H1 (cell line): ENCODE results near the gene DCDC2C. TPM values are rescaled to one million over a fixed set of nuclear protein-coding genes. Genes with fewer than 3 reads are reported as not detected.
A peak's percentile ranks its signal among the peaks of the same experiment; 100 is the strongest.

Source experiments
- CTCF ChIA-PET: fragments of 300-600 bp; sonication (Branson Sonifier 250); formaldehyde crosslinking; loops from one replicate; lab custom pipeline; 2021; ENCODE audit not compliant: partially characterized antibody; lab: Charles Lee
- POLR2A ChIA-PET: fragments of 300-600 bp; sonication (Branson Sonifier 250); formaldehyde crosslinking; loops from one replicate; lab custom pipeline; 2021; ENCODE audit warnings: inconsistent platforms; ENCODE audit not compliant: partially characterized antibody; lab: Charles Lee
- DNase-seq, 2 experiments: peaks; one replicate each; pipeline versions ENCODE4 v3.0.0 to v3.0.0-alpha.2; 2010 to 2022; ENCODE audit warnings: low spot score in 2 of 2, low read depth in 1 of 2, mixed read lengths in 1 of 2
- FAIRE-seq: peaks from 2 replicates; lab custom pipeline; 2011; peaks lifted over from hg19 to GRCh38; lab: Jason Lieb, UNC
- H2AFZ ChIP-seq: 2 replicates; pipeline ENCODE4 v1.8.1; 2012; ENCODE audit warnings: low read length, inconsistent platforms
- H2AK5ac ChIP-seq: 2 replicates; pipeline ENCODE4 v1.6.1; 2013; ENCODE audit warnings: low read depth, low read length
- H2BK120ac ChIP-seq: replicated peaks from 2 replicates; pipeline ENCODE3; 2013; ENCODE audit warnings: low read depth, low read length, inconsistent platforms
- H2BK12ac ChIP-seq: 2 replicates; pipeline ENCODE4 v1.6.1; 2013; ENCODE audit warnings: low read depth, low read length
- H2BK15ac ChIP-seq: 2 replicates; pipeline ENCODE4 v1.6.1; 2013; ENCODE audit warnings: low read length
- H2BK20ac ChIP-seq: 2 replicates; pipeline ENCODE4 v1.6.1; 2013; ENCODE audit warnings: low read length
- H2BK5ac ChIP-seq: 2 replicates; pipeline ENCODE4 v1.6.1; 2013; ENCODE audit warnings: low read depth, low read length
- H3K14ac ChIP-seq: 2 replicates; pipeline ENCODE4 v1.6.1; 2013; ENCODE audit warnings: inconsistent platforms; ENCODE audit not compliant: insufficient read length
- H3K18ac ChIP-seq: 2 replicates; pipeline ENCODE4 v1.6.1; 2013; ENCODE audit warnings: low read length; ENCODE audit errors: extremely low read depth
- H3K23ac ChIP-seq: 2 replicates; pipeline ENCODE4 v1.6.1; 2013; ENCODE audit warnings: inconsistent platforms; ENCODE audit not compliant: insufficient read length
- H3K23me2 ChIP-seq: 2 replicates; pipeline ENCODE4 v1.6.1; 2013; ENCODE audit warnings: low read depth, low read length
- H3K27ac ChIP-seq: 2 replicates; pipeline ENCODE4 v1.6.1; 2011; ENCODE audit warnings: low read depth, low read length, inconsistent platforms
- H3K27me3 ChIP-seq, 4 experiments: replicated peaks in 1 of 4; 1 replicate in 1 of 4; 2 replicates in 3 of 4; pipeline versions ENCODE4 v1.6.1 to v1.8.1; 2011 to 2013; ENCODE audit warnings: low read length in 3 of 4, mild to moderate bottlenecking in 3 of 4, inconsistent platforms in 2 of 4, mixed read lengths in 2 of 4, moderate library complexity in 1 of 4; ENCODE audit not compliant: control insufficient read depth in 3 of 4, insufficient read depth in 3 of 4; ENCODE audit errors: extremely low read depth in 1 of 4
- H3K36me3 ChIP-seq, 4 experiments: 2 replicates each; pipeline versions ENCODE4 v1.6.1 to v1.8.1; 2011 to 2013; ENCODE audit warnings: mild to moderate bottlenecking in 4 of 4, low read length in 3 of 4, moderate library complexity in 2 of 4, control low read depth in 1 of 4, inconsistent platforms in 1 of 4; ENCODE audit not compliant: insufficient read depth in 4 of 4, control insufficient read depth in 2 of 4
- H3K4ac ChIP-seq: replicated peaks from 2 replicates; pipeline ENCODE3; 2013; ENCODE audit warnings: low read length, low read depth, mixed read lengths, inconsistent platforms; ENCODE audit not compliant: insufficient read length
- H3K4me1 ChIP-seq, 4 experiments: replicated peaks in 1 of 4; 1 replicate in 1 of 4; 2 replicates in 3 of 4; pipeline versions ENCODE4 v1.6.1 to v1.8.1; 2011 to 2013; ENCODE audit warnings: low read length in 3 of 4, inconsistent platforms in 2 of 4, mixed read lengths in 1 of 4; ENCODE audit not compliant: insufficient read depth in 4 of 4, control insufficient read depth in 3 of 4
- H3K4me2 ChIP-seq, 2 experiments: 2 replicates each; pipeline versions ENCODE4 v1.6.1 to v1.8.1; 2011 to 2013; ENCODE audit warnings: low read depth in 2 of 2, low read length in 2 of 2, control low read depth in 1 of 2, inconsistent platforms in 1 of 2, mild to moderate bottlenecking in 1 of 2; ENCODE audit not compliant: insufficient read depth in 1 of 2
- H3K4me3 ChIP-seq, 4 experiments: fragments of 200-600, 300-600 bp in 1 of 4; sonication (generic), shearing (Covaris generic), sonication (Bioruptor Twin) in 1 of 4; 2 replicates each; pipeline versions ENCODE4 v1.5.1 to v1.8.1; 2011 to 2016; ENCODE audit warnings: low read length in 4 of 4, low read depth in 3 of 4, control low read depth in 2 of 4, inconsistent platforms in 2 of 4, mild to moderate bottlenecking in 2 of 4, mixed read lengths in 1 of 4, moderate library complexity in 1 of 4; ENCODE audit not compliant: insufficient read depth in 2 of 4; ENCODE audit errors: extremely low read depth in 1 of 4
- H3K56ac ChIP-seq: replicated peaks from 2 replicates; pipeline ENCODE3; 2013; ENCODE audit warnings: low read depth, mild to moderate bottlenecking, mixed read lengths, low read length, inconsistent platforms; ENCODE audit not compliant: insufficient read length
- H3K79me1 ChIP-seq: 2 replicates; pipeline ENCODE4 v1.6.1; 2013; ENCODE audit warnings: low read depth, low read length, control low read depth
- H3K79me2 ChIP-seq, 2 experiments: 2 replicates each; pipeline versions ENCODE4 v1.6.1 to v1.8.1; 2012 to 2013; ENCODE audit warnings: low read length in 2 of 2, mild to moderate bottlenecking in 2 of 2, inconsistent platforms in 1 of 2; ENCODE audit not compliant: insufficient read depth in 2 of 2, control insufficient read depth in 1 of 2
- H3K9ac ChIP-seq, 4 experiments: replicated peaks in 1 of 4; 1 replicate in 1 of 4; 2 replicates in 3 of 4; pipeline versions ENCODE4 v1.6.1 to v1.8.1; 2011 to 2013; ENCODE audit warnings: low read depth in 3 of 4, low read length in 3 of 4, control low read depth in 2 of 4, mild to moderate bottlenecking in 2 of 4, moderate library complexity in 2 of 4, inconsistent platforms in 1 of 4; ENCODE audit errors: extremely low read depth in 1 of 4
- H3K9me3 ChIP-seq, 2 experiments: 2 replicates each; pipeline versions ENCODE4 v1.6.1 to v1.8.1; 2012 to 2013; ENCODE audit warnings: mild to moderate bottlenecking in 2 of 2, moderate library complexity in 2 of 2, control low read depth in 1 of 2, inconsistent platforms in 1 of 2, low read depth in 1 of 2, low read length in 1 of 2, mixed read lengths in 1 of 2; ENCODE audit not compliant: insufficient read depth in 2 of 2
- H4K20me1 ChIP-seq, 2 experiments: replicated peaks in 1 of 2; 2 replicates each; pipeline versions ENCODE3 to v1.8.1; 2011 to 2013; ENCODE audit warnings: inconsistent platforms in 2 of 2, low read length in 2 of 2, mild to moderate bottlenecking in 1 of 2; ENCODE audit not compliant: insufficient read depth in 2 of 2, control insufficient read depth in 1 of 2
- H4K5ac ChIP-seq: 2 replicates; pipeline ENCODE4 v1.6.1; 2013; ENCODE audit warnings: low read length, low read depth, mixed read lengths, inconsistent platforms; ENCODE audit not compliant: insufficient read length
- H4K8ac ChIP-seq: 2 replicates; pipeline ENCODE4 v1.8.0; 2013; ENCODE audit warnings: mild to moderate bottlenecking, moderate library complexity, low read length, inconsistent platforms; ENCODE audit not compliant: insufficient read depth; ENCODE audit errors: extremely low read depth
- H4K91ac ChIP-seq: replicated peaks from 2 replicates; pipeline ENCODE3; 2013; ENCODE audit warnings: low read length, mixed read lengths, inconsistent platforms; ENCODE audit not compliant: insufficient read length
- ASH2L ChIP-seq: fragments of 200-600, 300-600 bp; sonication (generic); IDR thresholded peaks from one replicate; pipeline ENCODE4 v1.7.1; 2017; ENCODE audit warnings: low read length
- BACH1 ChIP-seq: IDR thresholded peaks from 2 replicates; pipeline ENCODE4 v1.6.1; 2012; ENCODE audit warnings: low read length, improper control_type of control experiment
- BRCA1 ChIP-seq: IDR thresholded peaks from 2 replicates; pipeline ENCODE4 v1.6.1; 2012; ENCODE audit warnings: low read depth, low read length, improper control_type of control experiment
- CREB1 ChIP-seq: IDR thresholded peaks from 2 replicates; pipeline ENCODE4 v1.6.1; 2012; ENCODE audit warnings: inconsistent platforms
- CTCF ChIP-seq, 3 experiments: IDR thresholded peaks; 1 replicate in 2 of 3; 2 replicates in 1 of 3; pipeline versions ENCODE4 v1.5.1 to v1.6.1; 2011; ENCODE audit warnings: low read length in 3 of 3, mild to moderate bottlenecking in 3 of 3, inconsistent platforms in 2 of 3, low read depth in 1 of 3, moderate library complexity in 1 of 3; ENCODE audit not compliant: insufficient read depth in 1 of 3; ENCODE audit errors: control extremely low read depth in 1 of 3
- JUND ChIP-seq: IDR thresholded peaks from 2 replicates; pipeline ENCODE4 v1.6.1; 2011; ENCODE audit warnings: mild to moderate bottlenecking, improper control_type of control experiment, low read length
- NRF1 ChIP-seq: IDR thresholded peaks from 2 replicates; pipeline ENCODE4 v1.6.1; 2011; ENCODE audit warnings: mild to moderate bottlenecking, low read depth, low read length, improper control_type of control experiment
- POU5F1 ChIP-seq: IDR thresholded peaks from 2 replicates; pipeline ENCODE4 v1.6.1; 2011; ENCODE audit warnings: low read depth, mild to moderate bottlenecking, low read length, moderate library complexity
- RFX5 ChIP-seq: IDR thresholded peaks from 2 replicates; pipeline ENCODE4 v1.6.1; 2011; ENCODE audit warnings: low read depth, low read length, improper control_type of control experiment, borderline replicate concordance
- SP2 ChIP-seq: IDR thresholded peaks from 2 replicates; pipeline ENCODE4 v1.6.1; 2012; ENCODE audit warnings: mild to moderate bottlenecking, low read length, inconsistent platforms
- TCF12 ChIP-seq: IDR thresholded peaks from 2 replicates; pipeline ENCODE4 v1.6.1; 2011; ENCODE audit warnings: low read depth, mild to moderate bottlenecking, low read length
- TEAD4 ChIP-seq: IDR thresholded peaks from 2 replicates; pipeline ENCODE4 v1.6.1; 2012; ENCODE audit warnings: low read depth, low read length, inconsistent platforms, mixed read lengths
- WGBS, 2 experiments: shearing (Covaris generic) in 1 of 2; methylation state at CpG; one replicate each; pipeline versions ENCODE4 v1.1.6 to v1.1.7; 2013 to 2015; ENCODE audit warnings: low lambda C conversion rate in 2 of 2, mixed read lengths in 2 of 2, inconsistent platforms in 1 of 2, low coverage in 1 of 2, missing lambda C conversion rate in 1 of 2; ENCODE audit not compliant: insufficient replicate concordance in 2 of 2, insufficient coverage in 1 of 2, insufficient read length in 1 of 2; ENCODE audit errors: extremely low coverage in 1 of 2, missing lambda C conversion rate in 1 of 2; 5-methylcytosine and 5-hydroxymethylcytosine counted together
- polyA plus RNA-seq, 7 experiments: library from polyadenylated mRNA; depleted of rRNA in 3 of 7; stranded (reverse) in 5 of 7; unstranded in 2 of 7; fragments of >200 nt in 5 of 7; fragments of 200-250 nt in 2 of 7; gene quantifications; 1 replicate in 5 of 7; 2 replicates in 1 of 7; 4 replicates in 1 of 7; pipeline versions ENCODE4 v1.2.1 to v1.2.3, GENCODE V29; 2011 to 2013; ENCODE audit warnings: missing spikeins in 2 of 7, mixed read lengths in 2 of 7
- total RNA-seq: library from RNA; stranded (reverse); fragmentation: NEBNext Ultra II Directional; extraction: Animal tissue kit (Norgen Biotek cat#: 25700); gene quantifications from 2 replicates; pipeline ENCODE4 v1.2.1, GENCODE V29; 2021

DCDC2C gene
- total and polyA plus RNA-seq, 2 of the 8 experiments (the other 6 are each of a cell fraction or from before 2014, with no cell fraction given), result 0.50 TPM; not detected in 1

- Histone ChIP-seq H3K4ac (no peak overlapping the region), H2AFZ (no peak overlapping the region), H3K9me3 (no peaks in the 10 kb centered on the region), H3K23ac (no peak overlapping the region), H2BK12ac (no peak overlapping the region), H3K4me2 (no peak overlapping the region), H4K20me1 (no peaks in the 10 kb centered on the region), H3K18ac (peak overlapping the region; percentile 13; the same call in 1 of the 2 replicates), H2BK120ac (no peak overlapping the region), H2BK15ac (no peak overlapping the region), H3K27ac (no peak overlapping the region), H3K14ac (no peak overlapping the region), H3K36me3 (no peaks in the 10 kb centered on the region), H4K5ac (no peak overlapping the region), H3K9ac (no peak overlapping the region), H3K23me2 (no peaks in the 10 kb centered on the region; the same call in 1 of the 2 replicates), H3K56ac (no peak overlapping the region), H4K8ac (no peak overlapping the region), H3K79me1 (no peaks in the 10 kb centered on the region), H4K91ac (no peak overlapping the region), H2BK5ac (peak overlapping the region; percentile 8; the same call in 1 of the 2 replicates), H3K27me3 (no peaks in the 10 kb centered on the region), H3K4me1 (peaks cover 4 to 10% (median 7%) of the 10 kb centered on the region in 4 experiments; a peak in 5 of 7 replicates), H2AK5ac (no peak overlapping the region), H3K4me3 (no peak overlapping the region), H2BK20ac (no peak overlapping the region), H3K79me2 (no peaks in the 10 kb centered on the region)
- POLR2A ChIA-PET, result no interaction called here
- CTCF ChIA-PET, result interaction anchor here (0.7 to 1.5 kb wide), 4 partner anchors 8 to 157 kb away, joined by 3 to 5 read pairs (median 4); no protein-coding TSS in a partner anchor
- 73% methylated on average over 6 of the region's 6 CpGs; no CpG with 5 or more reads in 1 of the 2 experiments for WGBS, 2 experiments
- no peak for FAIRE-seq
- peak in 1 of 2 experiments; percentile 39 for DNase-seq
- no peak for TF ChIP-seq ASH2L
- TF ChIP-seq TCF12, result 0 out of 2 replicates have a peak, but pooled peaks have one; percentile 12
- no peak for TF ChIP-seq SP2
- no peak for TF ChIP-seq NRF1
- TF ChIP-seq CREB1, result no peak
- TF ChIP-seq BACH1, result 0 out of 2 replicates have a peak, but pooled peaks have one; percentile 16
- no peak for TF ChIP-seq POU5F1
- no peak for TF ChIP-seq BRCA1
- TF ChIP-seq RFX5, result no peak
- TF ChIP-seq TEAD4, result 0 out of 2 replicates have a peak, but pooled peaks have one; percentile 47
- TF ChIP-seq JUND, result peak; percentile 58; the same call in 1 of the 2 replicates
- peak in 2 of 3 experiments; percentile 3 to 23; a peak in 2 of 4 replicates for TF ChIP-seq CTCF (IDR thresholded peaks at IDR 0.05; ENCODE audit: control extremely low read depth in 1 of 3, insufficient read depth in 1 of 3, low read depth in 1 of 3, low read length in 3 of 3)
Observed at GRCh38 chr2:3662239-3662638, 41.1 kb upstream of the DCDC2C start.
